HG02759 (cell line): Measurements from ENCODE around the gene PSTPIP2.
"Not testable (repeated sequence)": the region's sequence is repeated elsewhere in the genome, so short reads cannot be mapped to it uniquely, and the experiment has no call there.

Experiments
- ATAC-seq: cut with Tn5 transposase; IDR thresholded peaks from one replicate; pipeline ENCODE4 v1.9.1; 2021; ENCODE audit warnings: mild to moderate bottlenecking, moderate library complexity; ENCODE audit not compliant: unreplicated experiment

PSTPIP2 gene

GRCh38 chr18:45993438-45993837 is 78.6 kb downstream of the PSTPIP2 start:
- no peak for ATAC-seq

GRCh38 chr18:45992527-45992926 is 79.5 kb downstream of the PSTPIP2 start:
- not testable (repeated sequence) for ATAC-seq

- ATAC-seq = no peak
Measured at GRCh38 chr18:45991788-45992187, 80.3 kb downstream of the PSTPIP2 start.

- ATAC-seq = no peak
Measured at GRCh38 chr18:45984546-45985235, 87.4 kb downstream of the PSTPIP2 start.

- no peak for ATAC-seq
Measured at GRCh38 chr18:45981821-45982220, 90.2 kb downstream of the PSTPIP2 start.

GRCh38 chr18:45980229-45980628 is 91.8 kb downstream of the PSTPIP2 start:
- no peak for ATAC-seq

- no peak for ATAC-seq
Measured at GRCh38 chr18:45978084-45978483, 94.0 kb downstream of the PSTPIP2 start.

- ATAC-seq = no peak
Measured at GRCh38 chr18:45976974-45977373, 95.1 kb downstream of the PSTPIP2 start.

GRCh38 chr18:45976566-45976965 is 95.5 kb downstream of the PSTPIP2 start:
- no peak for ATAC-seq

GRCh38 chr18:45974088-45974536 is 97.9 kb downstream of the PSTPIP2 start:
- no peak for ATAC-seq

- ATAC-seq = peak; percentile 96
Measured at GRCh38 chr18:45967007-45967706, 104.9 kb downstream of the PSTPIP2 start, which contains the start of gene EPG5. TSS of gene EPG5 (minus strand) at chr18:45967329. CDS start at chr18:45967239, 90 bp downstream.

GRCh38 chr18:45964913-45965312 is 107.1 kb downstream of the PSTPIP2 start:
- not testable (repeated sequence) for ATAC-seq

- ATAC-seq = no peak
Measured at GRCh38 chr18:45962866-45963265, 109.2 kb downstream of the PSTPIP2 start.

- no peak for ATAC-seq
Measured at GRCh38 chr18:45962461-45962860, 109.6 kb downstream of the PSTPIP2 start.

GRCh38 chr18:45959484-45959883 is 112.6 kb downstream of the PSTPIP2 start:
- not testable (repeated sequence) for ATAC-seq

GRCh38 chr18:45958730-45959129 is 113.3 kb downstream of the PSTPIP2 start:
- ATAC-seq = no peak

GRCh38 chr18:45958027-45958426 is 114.0 kb downstream of the PSTPIP2 start:
- no peak for ATAC-seq

- no peak for ATAC-seq
Measured at GRCh38 chr18:45957100-45957499, 115.0 kb downstream of the PSTPIP2 start.

- no peak for ATAC-seq
Measured at GRCh38 chr18:45954070-45954934, 117.8 kb downstream of the PSTPIP2 start.

GRCh38 chr18:45951016-45951714 is 120.9 kb downstream of the PSTPIP2 start:
- no peak for ATAC-seq

- ATAC-seq = no peak
Measured at GRCh38 chr18:45945669-45946068, 126.4 kb downstream of the PSTPIP2 start.
